Measurements from ENCODE around the gene SHPK. TPM values are rescaled to one million over a fixed set of nuclear protein-coding genes. Genes with fewer than 3 reads are reported as not detected.

SHPK gene
- total and polyA plus RNA-seq, 10 donors, result 2.3 to 13.6 (median 10.2) TPM

DNA sequence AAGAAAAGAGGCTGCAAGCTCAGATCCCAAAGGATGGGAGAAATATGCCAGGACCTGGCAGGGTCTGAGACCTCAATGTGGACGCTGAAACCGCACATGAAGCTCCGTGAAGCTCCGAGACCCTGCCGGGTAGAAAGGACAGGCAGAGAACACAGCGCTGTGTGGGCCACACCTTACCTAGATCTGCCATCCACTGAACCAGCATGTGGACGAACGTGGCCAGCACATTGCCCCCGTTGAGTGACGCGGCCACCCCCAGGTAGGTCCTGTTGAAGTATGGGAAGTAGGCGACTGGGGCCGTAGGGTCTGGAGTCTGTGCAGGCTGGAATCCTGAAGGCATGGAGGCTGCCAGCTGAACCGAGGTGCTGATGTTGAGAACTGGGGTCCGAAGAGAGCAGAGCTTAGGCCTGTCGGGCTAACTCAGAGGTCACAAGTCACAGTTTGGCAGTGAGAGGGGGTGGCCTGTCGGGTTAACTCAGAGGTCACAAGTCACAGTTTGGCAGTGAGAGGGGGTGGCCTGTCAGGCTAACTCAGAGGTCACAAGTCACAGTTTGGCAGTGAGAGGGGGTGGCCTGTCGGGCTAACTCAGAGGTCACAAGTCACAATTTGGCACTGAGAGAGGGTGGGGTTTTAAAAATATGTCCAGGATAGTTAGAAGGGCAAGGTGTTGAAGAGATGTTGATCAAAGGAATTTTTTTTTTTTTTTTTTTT is 20.7 kb downstream of the SHPK start:
- H3K36me3 ChIP-seq, result peaks cover 0 to 100% (median 77%) of the 10 kb centered on the region in 6 donors
- DNase-seq, result no peak
- WGBS, 5 donors, result 94 to 98% (median 97%) methylated on average over 17 to 18 of the region's 18 CpGs

DNA sequence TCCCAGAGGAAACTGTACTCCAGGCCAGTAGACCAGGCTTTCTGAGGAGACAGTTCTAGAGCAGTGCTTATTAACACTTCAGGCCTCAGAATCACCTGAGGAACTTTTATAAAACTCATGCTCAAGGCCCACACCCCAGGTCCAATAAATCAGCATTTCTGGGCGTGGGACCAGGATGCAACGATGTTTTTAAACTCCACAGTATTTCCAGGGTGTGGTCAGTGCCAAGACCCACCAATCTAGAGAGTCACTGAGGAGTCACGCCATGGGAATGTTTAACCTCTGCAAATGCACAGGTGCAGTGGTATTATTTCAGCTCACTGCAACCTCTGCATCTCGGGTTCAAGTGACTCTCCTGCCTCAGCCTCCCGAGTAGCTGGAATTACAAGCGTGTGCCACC is 22.9 kb downstream of the SHPK start:
- DNase-seq, result no peak
- no peak overlapping the region for H3K4me3 ChIP-seq
- no peaks in the 10 kb centered on the region for H3K4me1 ChIP-seq
- TF ChIP-seq POLR2A (IDR thresholded peaks at IDR 0.05) (no peak), POLR2AphosphoS5 (IDR thresholded peaks at IDR 0.05) (no peak)
- TF ChIP-seq, protein P1, sequence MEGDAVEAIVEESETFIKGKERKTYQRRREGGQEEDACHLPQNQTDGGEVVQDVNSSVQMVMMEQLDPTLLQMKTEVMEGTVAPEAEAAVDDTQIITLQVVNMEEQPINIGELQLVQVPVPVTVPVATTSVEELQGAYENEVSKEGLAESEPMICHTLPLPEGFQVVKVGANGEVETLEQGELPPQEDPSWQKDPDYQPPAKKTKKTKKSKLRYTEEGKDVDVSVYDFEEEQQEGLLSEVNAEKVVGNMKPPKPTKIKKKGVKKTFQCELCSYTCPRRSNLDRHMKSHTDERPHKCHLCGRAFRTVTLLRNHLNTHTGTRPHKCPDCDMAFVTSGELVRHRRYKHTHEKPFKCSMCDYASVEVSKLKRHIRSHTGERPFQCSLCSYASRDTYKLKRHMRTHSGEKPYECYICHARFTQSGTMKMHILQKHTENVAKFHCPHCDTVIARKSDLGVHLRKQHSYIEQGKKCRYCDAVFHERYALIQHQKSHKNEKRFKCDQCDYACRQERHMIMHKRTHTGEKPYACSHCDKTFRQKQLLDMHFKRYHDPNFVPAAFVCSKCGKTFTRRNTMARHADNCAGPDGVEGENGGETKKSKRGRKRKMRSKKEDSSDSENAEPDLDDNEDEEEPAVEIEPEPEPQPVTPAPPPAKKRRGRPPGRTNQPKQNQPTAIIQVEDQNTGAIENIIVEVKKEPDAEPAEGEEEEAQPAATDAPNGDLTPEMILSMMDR (IDR thresholded peaks at IDR 0.05 in 8 of 11, conservative IDR thresholded peaks at IDR 0.05 in 3 of 11), result no peak
- H3K27ac ChIP-seq, result no peak overlapping the region
- intact Hi-C loops (cut with DNase I; ENCODE audit: low total_unique reads), result no loop called here
- H3K9me3 ChIP-seq, result peaks cover 0 to 12% (median 9%) of the 10 kb centered on the region in 8 donors
- WGBS, 5 donors, result 88 to 100% (median 95%) methylated on average over 6 of the region's 6 CpGs
- peaks cover 0 to 100% (median 78%) of the 10 kb centered on the region in 6 donors for H3K36me3 ChIP-seq
- H3K27me3 ChIP-seq (replicated peaks in 1 of 7), result no peaks in the 10 kb centered on the region

More for the DNA sequence above, 20.7 kb downstream of the SHPK start:
- Histone ChIP-seq H3K27ac (no peak overlapping the region), H3K4me3 (no peak overlapping the region), H3K4me1 (no peaks in the 10 kb centered on the region), H3K9me3 (peaks cover 0 to 12% (median 9%) of the 10 kb centered on the region in 8 donors), H3K27me3 (replicated peaks in 1 of 7) (no peaks in the 10 kb centered on the region)
- TF ChIP-seq POLR2A (IDR thresholded peaks at IDR 0.05), result no peak
- no peak for TF ChIP-seq POLR2AphosphoS5 (IDR thresholded peaks at IDR 0.05)
- TF ChIP-seq, protein P1 (IDR thresholded peaks at IDR 0.05 in 8 of 11, conservative IDR thresholded peaks at IDR 0.05 in 3 of 11), result no peak
- intact Hi-C loops (cut with DNase I; ENCODE audit: low total_unique reads), result no loop called here

DNA sequence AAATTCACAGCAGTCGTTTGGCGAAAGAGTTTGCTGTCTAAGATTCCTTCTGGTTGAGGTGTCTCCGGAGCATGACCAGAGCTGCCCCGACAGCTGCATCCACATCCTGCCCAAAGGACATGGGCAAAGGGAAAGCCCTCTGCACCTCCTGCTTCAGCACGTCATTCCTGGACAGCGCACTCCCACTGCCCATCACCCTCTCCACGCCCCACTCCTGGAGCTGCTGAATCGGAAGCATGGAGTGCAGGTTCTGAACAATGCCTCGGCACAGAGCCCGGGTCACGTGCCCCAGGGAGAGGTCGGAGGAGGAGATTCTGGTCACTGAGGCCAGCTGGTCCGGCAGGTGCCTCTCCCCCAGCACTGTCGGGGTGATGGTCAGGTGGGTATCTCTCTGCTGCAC is 25.5 kb downstream of the SHPK start:
- TF ChIP-seq POLR2AphosphoS5 (IDR thresholded peaks at IDR 0.05) (no peak), POLR2A (IDR thresholded peaks at IDR 0.05) (no peak)
- TF ChIP-seq, protein P1 (IDR thresholded peaks at IDR 0.05 in 8 of 11, conservative IDR thresholded peaks at IDR 0.05 in 3 of 11), result no peak
- no peaks in the 10 kb centered on the region for H3K4me1 ChIP-seq
- no peak overlapping the region for H3K27ac ChIP-seq
- intact Hi-C loops (cut with DNase I; ENCODE audit: low total_unique reads), result no loop called here
- H3K9me3 ChIP-seq, result no peaks in the 10 kb centered on the region
- H3K36me3 ChIP-seq, result peaks cover 0 to 100% (median 65%) of the 10 kb centered on the region in 6 donors
- 92 to 96% (median 95%) methylated on average over 11 to 14 of the region's 14 CpGs for WGBS, 5 donors
- DNase-seq, result no peak
- no peak overlapping the region for H3K4me3 ChIP-seq
- no peaks in the 10 kb centered on the region for H3K27me3 ChIP-seq (replicated peaks in 1 of 7)

DNA sequence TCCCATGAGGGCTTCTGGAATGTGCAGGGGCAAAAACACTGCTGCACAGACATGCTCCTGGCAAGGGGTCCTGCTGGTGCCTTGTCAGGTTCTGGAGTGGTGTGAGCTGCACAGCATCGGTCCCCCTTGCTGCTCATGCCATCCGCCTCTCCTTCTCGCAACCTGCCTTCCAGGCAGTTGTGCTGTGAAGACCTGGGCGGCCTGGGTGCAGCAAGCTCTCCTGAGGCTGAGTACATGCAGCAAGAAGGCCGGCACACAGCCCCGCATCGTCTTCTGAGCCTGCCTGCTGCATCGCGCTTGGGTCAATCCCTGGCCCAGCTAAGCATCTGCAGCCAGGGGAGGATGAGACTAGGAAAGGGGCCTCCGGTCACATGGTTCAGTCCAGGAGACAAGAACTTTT is 26.4 kb downstream of the SHPK start:
- Histone ChIP-seq H3K4me3 (no peak overlapping the region), H3K9me3 (no peaks in the 10 kb centered on the region), H3K27me3 (replicated peaks in 1 of 7) (no peaks in the 10 kb centered on the region), H3K4me1 (no peaks in the 10 kb centered on the region), H3K27ac (no peak overlapping the region), H3K36me3 (peaks cover 0 to 100% (median 57%) of the 10 kb centered on the region in 6 donors)
- WGBS, 5 donors, result 84 to 97% (median 91%) methylated on average over 9 to 10 of the region's 10 CpGs
- no peak for DNase-seq
- TF ChIP-seq POLR2AphosphoS5 (IDR thresholded peaks at IDR 0.05) (no peak), POLR2A (IDR thresholded peaks at IDR 0.05) (no peak)
- TF ChIP-seq, protein P1 (IDR thresholded peaks at IDR 0.05 in 8 of 11, conservative IDR thresholded peaks at IDR 0.05 in 3 of 11), result no peak
- intact Hi-C loops (cut with DNase I; ENCODE audit: low total_unique reads), result no loop called here
